Hepatocyte (in vitro differentiated cells): Measurements from ENCODE around the gene RIBC2. TPM values are rescaled to one million over a fixed set of nuclear protein-coding genes. Genes with fewer than 3 reads are reported as not detected.

Experiments
- DNase-seq: peaks from one replicate; pipeline ENCODE4 v3.0.0-alpha.2; 2016; ENCODE audit warnings: low spot score
- H2AFZ ChIP-seq: fragments of 200-600 bp; sonication (generic); 2 replicates; pipeline ENCODE4 v1.6.0; 2016; ENCODE audit warnings: antibody characterized with exemption, mild to moderate bottlenecking
- H3K27ac ChIP-seq: fragments of 200-600 bp; sonication (generic); 2 replicates; pipeline ENCODE4 v1.5.1; 2016; ENCODE audit warnings: mild to moderate bottlenecking
- H3K27me3 ChIP-seq: fragments of 200-600 bp; sonication (generic); 2 replicates; pipeline ENCODE4 v1.6.1; 2016
- H3K36me3 ChIP-seq: fragments of 200-600 bp; sonication (generic); replicated peaks from 2 replicates; pipeline ENCODE4 v1.5.1; 2016; ENCODE audit warnings: low read depth; ENCODE audit not compliant: insufficient read depth
- H3K4me1 ChIP-seq: fragments of 200-600 bp; sonication (generic); 2 replicates; pipeline ENCODE4 v1.5.1; 2016; ENCODE audit warnings: mild to moderate bottlenecking, moderate library complexity; ENCODE audit not compliant: insufficient read depth
- H3K4me2 ChIP-seq: fragments of 200-600 bp; sonication (generic); 2 replicates; pipeline ENCODE4 v1.6.0; 2016
- H3K4me3 ChIP-seq: fragments of 200-600 bp; sonication (generic); 2 replicates; pipeline ENCODE4 v1.5.1; 2016; ENCODE audit warnings: mild to moderate bottlenecking
- H3K79me2 ChIP-seq: fragments of 200-600 bp; sonication (generic); 2 replicates; pipeline ENCODE4 v1.6.0; 2017; ENCODE audit warnings: mild to moderate bottlenecking
- H3K9me2 ChIP-seq: fragments of 200-600 bp; sonication (generic); replicated peaks from 2 replicates; pipeline ENCODE4 v1.6.0; 2017; ENCODE audit warnings: mild to moderate bottlenecking; ENCODE audit not compliant: insufficient read depth
- H3K9me3 ChIP-seq: fragments of 200-600 bp; sonication (generic); 2 replicates; pipeline ENCODE4 v1.5.1; 2016; ENCODE audit warnings: low read depth, mild to moderate bottlenecking
- H4K20me1 ChIP-seq: fragments of 200-600 bp; sonication (generic); 2 replicates; pipeline ENCODE4 v1.6.0; 2016; ENCODE audit warnings: mild to moderate bottlenecking; ENCODE audit not compliant: insufficient read depth, poor library complexity, severe bottlenecking
- CTCF ChIP-seq: fragments of 200-600 bp; sonication (generic); IDR thresholded peaks from 2 replicates; pipeline ENCODE4 v1.5.1; 2016; ENCODE audit warnings: antibody characterized with exemption, mild to moderate bottlenecking; ENCODE audit not compliant: poor library complexity
- EZH2 ChIP-seq: fragments of 200-600 bp; sonication (generic); IDR thresholded peaks from 2 replicates; pipeline ENCODE4 v1.6.1; 2016; ENCODE audit warnings: antibody characterized with exemption, mild to moderate bottlenecking, borderline replicate concordance
- EZH2phosphoT487 ChIP-seq: fragments of 200-600 bp; sonication (generic); IDR thresholded peaks from one replicate; pipeline ENCODE4 v1.6.1; 2018; ENCODE audit warnings: antibody characterized with exemption, mild to moderate bottlenecking, low read depth, moderate library complexity; ENCODE audit not compliant: unreplicated experiment, severe bottlenecking
- WGBS: methylation state at CpG from one replicate; pipeline ENCODE4 v1.1.6; 2016; ENCODE audit warnings: low lambda C conversion rate; ENCODE audit errors: missing lambda C conversion rate; 5-methylcytosine and 5-hydroxymethylcytosine counted together
- polyA plus RNA-seq: library from polyadenylated mRNA; unstranded; fragments of >200 nt; fragmentation: Nextera tagmentation; extraction: Ambion mirVana; gene quantifications from 2 replicates; pipeline ENCODE4 v1.2.1, GENCODE V29; 2016
- total RNA-seq: library from RNA; depleted of rRNA; stranded (reverse); fragments of >200 nt; gene quantifications from 2 replicates; pipeline ENCODE4 v1.2.3, GENCODE V29; 2014

Gene RIBC2
- total and polyA plus RNA-seq, 2 experiments from 2014 or later: 0.50 to 0.56 TPM

GRCh38 chr22:45455212-45455611 lies 41.7 kb downstream of the RIBC2 start:
- peak overlapping the region; percentile 50 for H3K27ac ChIP-seq
- 68% methylated on average over 14 of the region's 14 CpGs for WGBS
- no peaks in the 10 kb centered on the region for H3K79me2 ChIP-seq
- no peaks in the 10 kb centered on the region for H3K9me2 ChIP-seq
- H2AFZ ChIP-seq: no peak overlapping the region
- no peaks in the 10 kb centered on the region for H3K9me3 ChIP-seq
- H3K36me3 ChIP-seq: no peaks in the 10 kb centered on the region
- H3K27me3 ChIP-seq: no peaks in the 10 kb centered on the region
- no peak for TF ChIP-seq EZH2phosphoT487
- no peak for TF ChIP-seq EZH2
- no peak for TF ChIP-seq CTCF
- H3K4me2 ChIP-seq: no peak overlapping the region
- DNase-seq: no peak
- H3K4me1 ChIP-seq: peaks cover 47% of the 10 kb centered on the region
- no peaks in the 10 kb centered on the region for H4K20me1 ChIP-seq
- H3K4me3 ChIP-seq: no peak overlapping the region

GRCh38 chr22:45455621-45456020 lies 42.1 kb downstream of the RIBC2 start:
- TF ChIP-seq EZH2phosphoT487 (no peak), CTCF (no peak), EZH2 (no peak)
- Histone ChIP-seq H3K9me2 (no peaks in the 10 kb centered on the region), H4K20me1 (no peaks in the 10 kb centered on the region), H3K4me2 (no peak overlapping the region), H3K79me2 (no peaks in the 10 kb centered on the region), H3K4me3 (no peak overlapping the region), H3K36me3 (no peaks in the 10 kb centered on the region), H3K27me3 (no peaks in the 10 kb centered on the region), H3K27ac (peak overlapping the region; percentile 50), H3K4me1 (peaks cover 46% of the 10 kb centered on the region), H3K9me3 (no peaks in the 10 kb centered on the region), H2AFZ (no peak overlapping the region)
- WGBS: 91% methylated on average over 4 of the region's 4 CpGs
- no peak for DNase-seq

GRCh38 chr22:45456811-45457210 lies 43.3 kb downstream of the RIBC2 start:
- Histone ChIP-seq H3K9me2 (no peaks in the 10 kb centered on the region), H2AFZ (no peak overlapping the region), H3K27me3 (no peaks in the 10 kb centered on the region), H3K9me3 (no peaks in the 10 kb centered on the region), H3K79me2 (no peaks in the 10 kb centered on the region), H3K36me3 (no peaks in the 10 kb centered on the region), H3K27ac (no peak overlapping the region), H3K4me2 (no peak overlapping the region), H3K4me3 (no peak overlapping the region), H3K4me1 (peaks cover 45% of the 10 kb centered on the region), H4K20me1 (no peaks in the 10 kb centered on the region)
- TF ChIP-seq CTCF (no peak), EZH2 (no peak), EZH2phosphoT487 (no peak)
- 98% methylated on average over 7 of the region's 8 CpGs for WGBS
- DNase-seq: no peak

GRCh38 chr22:45458532-45458931 lies 45.0 kb downstream of the RIBC2 start:
- H4K20me1 ChIP-seq: no peaks in the 10 kb centered on the region
- H3K27ac ChIP-seq: no peak overlapping the region
- peaks cover 30% of the 10 kb centered on the region for H3K4me1 ChIP-seq
- WGBS: 98% methylated on average over 13 of the region's 13 CpGs
- no peaks in the 10 kb centered on the region for H3K9me3 ChIP-seq
- TF ChIP-seq EZH2 (no peak), EZH2phosphoT487 (no peak), CTCF (no peak)
- H2AFZ ChIP-seq: no peak overlapping the region
- no peak for DNase-seq
- H3K4me3 ChIP-seq: no peak overlapping the region
- no peaks in the 10 kb centered on the region for H3K9me2 ChIP-seq
- no peaks in the 10 kb centered on the region for H3K27me3 ChIP-seq
- no peaks in the 10 kb centered on the region for H3K79me2 ChIP-seq
- no peaks in the 10 kb centered on the region for H3K36me3 ChIP-seq
- no peak overlapping the region for H3K4me2 ChIP-seq
